ACC112 (cell line): ENCODE data around the gene TRUB2.
"Not testable (repeated sequence)": the region's sequence is repeated elsewhere in the genome, so short reads cannot be mapped to it uniquely, and the experiment has no call there.

ENCODE experiments used
- H2AFZ ChIP-seq: fragments of 200-600 bp; sonication (generic); one replicate; pipeline ENCODE4 v1.6.0; 2017; ENCODE audit warnings: antibody characterized with exemption, low read length; ENCODE audit not compliant: unreplicated experiment
- H3K27ac ChIP-seq: fragments of 200-600 bp; sonication (generic); 2 replicates; pipeline ENCODE4 v1.5.1; 2014; ENCODE audit warnings: low read depth, mild to moderate bottlenecking, antibody characterized with exemption, low read length, moderate library complexity
- H3K27me3 ChIP-seq: fragments of 200-600 bp; sonication (generic); 2 replicates; pipeline ENCODE4 v1.6.1; 2014; ENCODE audit warnings: mild to moderate bottlenecking, antibody characterized with exemption, low read length, moderate library complexity, mixed read lengths; ENCODE audit not compliant: insufficient read depth
- H3K36me3 ChIP-seq: fragments of 200-600 bp; sonication (generic); 2 replicates; pipeline ENCODE4 v1.6.1; 2016; ENCODE audit warnings: mild to moderate bottlenecking, antibody characterized with exemption, low read length, moderate library complexity, mixed read lengths; ENCODE audit not compliant: insufficient read depth
- H3K4me1 ChIP-seq: fragments of 200-600 bp; sonication (generic); one replicate; pipeline ENCODE4 v1.6.1; 2016; ENCODE audit warnings: low read length, mixed read lengths; ENCODE audit not compliant: insufficient read depth, unreplicated experiment, control insufficient read depth
- H3K4me3 ChIP-seq: fragments of 200-600 bp; sonication (generic); 2 replicates; pipeline ENCODE4 v1.5.1; 2014; ENCODE audit warnings: mild to moderate bottlenecking, low read depth, low read length
- H3K79me2 ChIP-seq: fragments of 200-600 bp; sonication (generic); one replicate; pipeline ENCODE4 v1.6.0; 2016; ENCODE audit warnings: low read length; ENCODE audit not compliant: control insufficient read depth, unreplicated experiment, insufficient read depth

TRUB2 gene

GRCh38 chr9:128282500-128282899 lies 39.7 kb downstream of the TRUB2 start:
- H2AFZ ChIP-seq, result no peak overlapping the region

GRCh38 chr9:128280084-128280622 lies 42.1 kb downstream of the TRUB2 start:
- Histone ChIP-seq H2AFZ (no peak overlapping the region), H3K36me3 (no peaks in the 10 kb centered on the region), H3K27me3 (no peaks in the 10 kb centered on the region), H3K79me2 (peaks cover 19% of the 10 kb centered on the region), H3K27ac (no peak overlapping the region), H3K4me1 (peaks cover 6% of the 10 kb centered on the region), H3K4me3 (no peak overlapping the region)

More at GRCh38 chr9:128282500-128282899, 39.7 kb downstream of the TRUB2 start:
- Histone ChIP-seq H3K4me1 (peaks cover 3% of the 10 kb centered on the region), H3K36me3 (peaks cover 4% of the 10 kb centered on the region; the same call in 1 of the 2 replicates), H3K79me2 (peaks cover 3% of the 10 kb centered on the region), H3K27me3 (no peaks in the 10 kb centered on the region), H3K4me3 (no peak overlapping the region), H3K27ac (no peak overlapping the region)

- H3K4me3 ChIP-seq, H2AFZ ChIP-seq, H3K27ac ChIP-seq, H3K36me3 ChIP-seq, H3K27me3 ChIP-seq: not testable (repeated sequence)
- Histone ChIP-seq H3K79me2 (peaks cover 27% of the 10 kb centered on the region), H3K4me1 (peaks cover 10% of the 10 kb centered on the region)
Measured at GRCh38 chr9:128279088-128280073, 42.9 kb downstream of the TRUB2 start.

GRCh38 chr9:128276574-128277270 lies 45.5 kb downstream of the TRUB2 start:
- peak overlapping the region; percentile 30; the same call in 1 of the 2 replicates for H3K27ac ChIP-seq

GRCh38 chr9:128276008-128276573 lies 46.2 kb downstream of the TRUB2 start, which contains the start of gene SWI5:
Gene SWI5, plus strand, starts transcription at chr9:128276276.
- Histone ChIP-seq H3K36me3 (peaks cover 12% of the 10 kb centered on the region), H3K27ac (peak within 1 kb of the TSS; percentile 82), H2AFZ (peak within 1 kb of the TSS; percentile 87), H3K4me1 (peaks cover 18% of the 10 kb centered on the region), H3K27me3 (no peaks in the 10 kb centered on the region), H3K79me2 (peaks cover 43% of the 10 kb centered on the region), H3K4me3 (peak within 1 kb of the TSS; percentile 93)

More at GRCh38 chr9:128276574-128277270, 45.5 kb downstream of the TRUB2 start:
- Histone ChIP-seq H2AFZ (peak overlapping the region; percentile 87), H3K79me2 (peaks cover 43% of the 10 kb centered on the region), H3K4me1 (peaks cover 18% of the 10 kb centered on the region), H3K36me3 (peaks cover 6% of the 10 kb centered on the region), H3K27me3 (no peaks in the 10 kb centered on the region), H3K4me3 (peak overlapping the region; percentile 93)

GRCh38 chr9:128275198-128276007 lies 46.8 kb downstream of the TRUB2 start, which contains the start of gene GOLGA2:
Gene GOLGA2, minus strand, starts transcription at chr9:128276007. Its CDS starts 31 bp downstream, at chr9:128275976.
- Histone ChIP-seq H3K27ac (peak within 1 kb of the TSS; percentile 82), H3K79me2 (peaks cover 43% of the 10 kb centered on the region), H3K4me3 (peak within 1 kb of the TSS; percentile 93), H2AFZ (peak within 1 kb of the TSS; percentile 87), H3K4me1 (peaks cover 18% of the 10 kb centered on the region), H3K27me3 (no peaks in the 10 kb centered on the region), H3K36me3 (peaks cover 15% of the 10 kb centered on the region)

GRCh38 chr9:128274245-128274644 lies 48.0 kb downstream of the TRUB2 start:
- peaks cover 43% of the 10 kb centered on the region for H3K79me2 ChIP-seq
- H3K4me3 ChIP-seq, result peak overlapping the region; percentile 93
- peaks cover 17% of the 10 kb centered on the region for H3K36me3 ChIP-seq
- no peak overlapping the region for H2AFZ ChIP-seq
- H3K4me1 ChIP-seq, result peaks cover 18% of the 10 kb centered on the region
- H3K27ac ChIP-seq, result peak overlapping the region; percentile 82; the same call in 1 of the 2 replicates
- no peaks in the 10 kb centered on the region for H3K27me3 ChIP-seq

GRCh38 chr9:128271512-128271911 lies 50.7 kb downstream of the TRUB2 start:
- peaks cover 17% of the 10 kb centered on the region for H3K36me3 ChIP-seq
- H3K27ac ChIP-seq, result no peak overlapping the region
- peaks cover 32% of the 10 kb centered on the region for H3K79me2 ChIP-seq
- no peak overlapping the region for H2AFZ ChIP-seq
- H3K4me1 ChIP-seq, result peaks cover 12% of the 10 kb centered on the region
- no peaks in the 10 kb centered on the region for H3K27me3 ChIP-seq
- H3K4me3 ChIP-seq, result no peak overlapping the region

- no peak overlapping the region for H3K4me3 ChIP-seq
- peaks cover 28% of the 10 kb centered on the region for H3K79me2 ChIP-seq
- H3K36me3 ChIP-seq, result peaks cover 17% of the 10 kb centered on the region
- no peak overlapping the region for H3K27ac ChIP-seq
- H2AFZ ChIP-seq, result no peak overlapping the region
- H3K27me3 ChIP-seq, result no peaks in the 10 kb centered on the region
- H3K4me1 ChIP-seq, result peaks cover 12% of the 10 kb centered on the region
Measured at GRCh38 chr9:128271112-128271511, 51.1 kb downstream of the TRUB2 start.
